T-helper 2 cell treated with Interferon-gamma antibody and Interleukin-4, amounts not matched to agents 5 μg/mL and 100 μg/mL, for 36 hours (primary cell): ENCODE results near the gene COL11A1.

Source experiments
- DNase-seq: peaks from one replicate; pipeline ENCODE4 v3.0.0; 2021; ENCODE audit warnings: low spot score
- H3K27ac Mint-ChIP-seq: one replicate; pipeline ENCODE4 v1.8.0; 2021; ENCODE audit warnings: mild to moderate bottlenecking, mixed read lengths
- H3K27me3 Mint-ChIP-seq: one replicate; pipeline ENCODE4 v1.8.0; 2021; ENCODE audit warnings: low read depth, mixed read lengths
- H3K36me3 Mint-ChIP-seq: one replicate; pipeline ENCODE4 v1.8.0; 2021; ENCODE audit warnings: low read depth, mixed read lengths
- H3K4me1 Mint-ChIP-seq: one replicate; pipeline ENCODE4 v1.8.0; 2021; ENCODE audit warnings: low read depth, mixed read lengths
- H3K4me3 Mint-ChIP-seq: one replicate; pipeline ENCODE4 v1.8.0; 2022; ENCODE audit warnings: mild to moderate bottlenecking, moderate library complexity, mixed read lengths
- H3K9me3 Mint-ChIP-seq: one replicate; pipeline ENCODE4 v1.8.0; 2021; ENCODE audit warnings: mixed read lengths

COL11A1 gene

DNA sequence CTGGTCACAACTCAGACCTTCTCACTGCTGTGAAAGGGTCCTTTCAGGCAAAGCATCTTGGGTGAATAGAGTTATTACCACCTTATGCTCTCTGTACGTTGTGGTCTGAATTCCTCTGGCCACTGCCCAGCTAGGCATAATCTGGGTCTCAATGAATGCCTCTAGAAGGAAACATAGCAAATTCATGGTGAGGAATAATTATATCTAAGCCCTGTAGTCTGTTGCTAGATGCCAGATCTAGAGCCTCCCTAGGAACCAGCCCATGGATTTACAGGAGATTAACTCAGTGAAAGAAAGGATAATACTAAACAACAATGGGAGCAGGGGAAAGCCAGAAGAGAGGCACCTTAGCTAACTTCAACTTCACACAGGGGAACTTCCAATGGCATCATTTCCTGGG, 2.4 kb upstream of the COL11A1 start:
- Mint-ChIP-seq H3K36me3 (no peaks in the 10 kb centered on the region), H3K27ac (no peak overlapping the region), H3K27me3 (peaks cover 27% of the 10 kb centered on the region), H3K4me3 (no peak overlapping the region), H3K9me3 (no peaks in the 10 kb centered on the region), H3K4me1 (no peaks in the 10 kb centered on the region)
- DNase-seq: no peak

DNA sequence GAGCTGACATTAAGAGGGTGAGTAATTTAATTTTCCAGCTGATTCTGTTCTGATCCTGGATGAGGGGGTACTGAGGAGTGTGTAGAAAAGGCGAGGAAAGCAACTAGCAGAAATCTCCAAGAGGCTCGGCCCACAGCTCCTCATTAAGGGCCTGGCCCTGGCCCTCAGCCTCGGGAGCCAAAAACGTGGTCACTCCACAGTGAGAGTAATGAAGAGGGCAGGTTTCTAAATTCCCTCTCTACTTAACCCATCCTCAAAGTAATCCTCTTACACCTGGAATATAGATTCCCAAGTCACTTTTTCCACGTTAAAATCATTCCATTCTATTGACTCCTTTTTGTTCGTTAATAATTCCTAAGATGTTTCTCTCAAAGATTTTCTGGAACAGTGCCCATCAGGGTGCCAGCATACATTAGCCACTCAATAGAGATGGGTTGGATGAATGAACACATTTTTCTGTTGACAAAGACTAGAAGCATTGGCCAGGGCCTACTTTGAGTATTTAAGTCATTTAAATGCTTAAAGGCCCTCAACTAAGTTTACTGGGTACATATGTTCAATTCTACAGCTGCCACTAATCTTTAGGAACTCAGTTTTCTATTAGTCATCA, 1.1 kb upstream of the COL11A1 start:
- Mint-ChIP-seq H3K27me3 (peaks cover 27% of the 10 kb centered on the region), H3K27ac (no peak overlapping the region), H3K4me3 (no peak overlapping the region), H3K4me1 (no peaks in the 10 kb centered on the region), H3K36me3 (no peaks in the 10 kb centered on the region), H3K9me3 (no peaks in the 10 kb centered on the region)
- no peak for DNase-seq

DNA sequence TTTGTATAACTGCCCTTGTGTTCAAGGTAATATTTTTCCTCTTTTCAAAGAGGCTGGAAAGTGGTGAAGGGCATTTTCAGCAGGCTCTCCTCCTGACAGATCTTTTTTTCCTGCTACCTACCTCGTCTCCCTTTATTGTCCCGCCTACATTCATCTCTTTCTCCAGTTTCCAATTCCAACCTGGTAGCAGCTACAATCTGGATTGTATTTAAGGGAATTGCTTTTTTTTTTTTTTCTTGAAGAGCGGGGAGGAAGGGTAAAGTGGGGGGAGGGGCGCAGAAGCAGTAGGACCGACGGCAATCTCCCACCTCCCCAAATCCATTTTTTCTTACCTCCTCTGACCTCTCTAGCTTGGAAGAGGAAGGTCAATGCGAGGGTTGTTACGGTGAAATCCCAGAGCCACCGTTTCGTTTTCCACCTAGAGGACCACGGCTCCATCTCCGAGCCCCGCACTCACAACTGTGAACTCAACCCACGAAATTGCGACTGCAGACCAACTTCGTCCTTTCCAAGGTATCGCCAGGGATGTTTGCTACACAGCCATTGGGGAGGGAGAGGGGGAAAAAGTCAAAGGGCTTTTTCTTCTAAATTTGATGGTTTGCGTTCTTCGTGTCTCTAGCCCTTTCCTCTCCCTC, 464 bp downstream of the COL11A1 start:
- Mint-ChIP-seq H3K4me1 (no peaks in the 10 kb centered on the region), H3K27ac (no peak overlapping the region), H3K36me3 (no peaks in the 10 kb centered on the region), H3K9me3 (no peaks in the 10 kb centered on the region), H3K4me3 (no peak overlapping the region), H3K27me3 (peaks cover 27% of the 10 kb centered on the region)
- no peak for DNase-seq

DNA sequence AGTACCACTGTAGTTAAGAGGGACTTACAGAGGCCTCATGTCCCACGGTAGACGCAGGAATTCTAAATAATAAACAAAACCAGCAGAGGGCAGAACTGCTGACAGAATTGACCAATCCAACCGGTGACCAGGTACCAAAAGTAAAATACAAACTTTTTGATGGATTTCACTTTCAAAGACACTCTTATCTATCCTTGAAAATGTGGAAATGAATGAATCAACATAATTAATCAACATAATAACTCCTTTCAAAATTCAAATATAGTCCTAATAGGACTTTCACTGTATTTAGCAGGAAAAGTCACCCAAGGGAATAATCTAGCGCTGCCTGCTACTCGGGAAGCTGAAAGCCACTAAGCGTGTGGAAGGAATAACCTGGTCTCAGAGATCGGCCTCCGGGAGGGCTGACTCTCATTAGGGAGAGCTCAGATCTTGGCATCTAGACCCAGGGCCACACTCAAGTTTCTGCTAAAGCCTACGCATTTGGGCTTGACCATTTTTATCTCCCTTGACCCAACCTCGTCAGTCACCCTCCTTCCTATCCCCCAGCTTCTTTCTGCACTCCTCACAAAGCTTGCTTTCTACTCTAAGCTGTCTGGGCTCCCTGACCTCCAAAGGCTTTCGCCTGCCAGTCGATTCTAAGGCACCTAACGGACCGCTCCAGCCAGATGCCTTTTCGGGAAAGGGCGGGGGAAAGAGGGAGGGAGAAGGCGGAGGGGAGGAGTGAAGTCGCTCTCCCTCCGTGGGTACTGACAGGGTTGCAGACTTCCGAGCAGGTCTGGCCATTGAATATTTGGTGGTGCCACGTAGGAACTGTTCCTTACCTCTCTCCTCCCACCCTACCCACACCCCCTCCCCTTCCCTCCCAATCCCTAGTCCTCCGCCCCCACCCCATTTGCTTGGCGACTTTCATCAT, 1.6 kb downstream of the COL11A1 start:
- H3K4me3 Mint-ChIP-seq: no peak overlapping the region
- no peaks in the 10 kb centered on the region for H3K36me3 Mint-ChIP-seq
- no peak for DNase-seq
- no peaks in the 10 kb centered on the region for H3K9me3 Mint-ChIP-seq
- H3K27me3 Mint-ChIP-seq: peaks cover 27% of the 10 kb centered on the region
- no peak overlapping the region for H3K27ac Mint-ChIP-seq
- no peaks in the 10 kb centered on the region for H3K4me1 Mint-ChIP-seq

DNA sequence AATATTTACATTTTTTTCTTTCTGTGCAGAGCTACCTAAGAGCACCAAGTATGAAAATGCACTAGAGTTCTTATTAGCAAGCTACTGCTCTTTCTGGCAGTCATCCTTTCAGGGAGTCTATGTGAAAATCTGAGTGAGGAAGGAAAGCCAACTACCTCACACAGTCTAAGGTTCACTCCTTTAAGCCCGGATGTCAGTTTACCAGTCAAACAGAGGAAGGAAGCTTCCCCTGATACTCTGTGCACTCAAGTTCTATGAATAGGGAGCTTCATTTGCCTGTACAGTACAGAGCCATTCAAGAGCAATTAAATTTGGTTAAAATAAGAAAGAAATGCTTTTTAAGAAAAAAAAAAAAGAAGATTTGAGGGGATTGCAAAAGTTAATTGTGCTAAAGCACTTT, 6.9 kb downstream of the COL11A1 start:
- Mint-ChIP-seq H3K36me3 (no peaks in the 10 kb centered on the region), H3K9me3 (no peaks in the 10 kb centered on the region), H3K27ac (no peak overlapping the region), H3K4me3 (no peak overlapping the region), H3K4me1 (no peaks in the 10 kb centered on the region), H3K27me3 (peaks cover 2% of the 10 kb centered on the region)
- no peak for DNase-seq

DNA sequence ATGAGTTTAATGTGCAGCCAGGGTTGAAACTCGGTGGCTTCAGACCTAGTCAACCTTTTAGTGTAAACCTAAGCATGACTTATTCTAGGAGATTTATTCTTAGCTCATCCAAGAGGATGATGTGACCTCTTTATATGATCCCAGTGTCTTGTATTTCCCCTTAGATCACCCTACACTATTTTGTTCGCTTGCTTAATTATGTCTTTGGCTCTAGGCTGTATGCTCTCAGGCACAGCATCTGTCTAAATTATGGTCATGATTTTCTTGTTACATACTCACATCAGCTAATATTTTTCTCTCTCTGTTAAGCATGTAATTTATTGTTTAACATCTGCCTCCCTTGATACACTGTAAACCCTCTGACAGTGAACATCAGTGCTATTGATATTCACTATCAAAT, 19.1 kb downstream of the COL11A1 start:
- H3K27me3 Mint-ChIP-seq: no peaks in the 10 kb centered on the region
- no peaks in the 10 kb centered on the region for H3K4me1 Mint-ChIP-seq
- H3K9me3 Mint-ChIP-seq: no peaks in the 10 kb centered on the region
- no peak overlapping the region for H3K27ac Mint-ChIP-seq
- DNase-seq: no peak
- H3K36me3 Mint-ChIP-seq: no peaks in the 10 kb centered on the region
- H3K4me3 Mint-ChIP-seq: no peak overlapping the region

DNA sequence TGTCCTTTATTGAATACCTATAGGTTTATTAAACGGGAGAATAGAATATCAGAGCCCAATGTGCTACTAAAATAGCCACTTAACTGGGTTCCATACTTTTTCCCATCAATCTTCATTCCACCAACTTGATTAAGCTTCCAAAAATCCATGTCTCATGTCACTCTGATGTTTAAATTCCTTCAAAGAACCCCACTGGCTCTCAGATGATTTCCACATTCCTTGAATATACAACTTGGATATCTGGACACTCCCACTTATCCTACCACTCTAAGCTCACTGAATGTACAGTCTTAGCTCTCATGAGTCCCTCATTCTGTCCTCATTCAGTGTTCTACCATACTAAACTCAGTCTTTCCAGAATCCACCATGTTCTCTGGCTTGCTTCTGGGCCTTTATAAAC, 21.1 kb downstream of the COL11A1 start:
- DNase-seq: no peak
- H3K4me1 Mint-ChIP-seq: no peaks in the 10 kb centered on the region
- H3K36me3 Mint-ChIP-seq: no peaks in the 10 kb centered on the region
- H3K27ac Mint-ChIP-seq: no peak overlapping the region
- H3K4me3 Mint-ChIP-seq: no peak overlapping the region
- no peaks in the 10 kb centered on the region for H3K9me3 Mint-ChIP-seq
- H3K27me3 Mint-ChIP-seq: no peaks in the 10 kb centered on the region

DNA sequence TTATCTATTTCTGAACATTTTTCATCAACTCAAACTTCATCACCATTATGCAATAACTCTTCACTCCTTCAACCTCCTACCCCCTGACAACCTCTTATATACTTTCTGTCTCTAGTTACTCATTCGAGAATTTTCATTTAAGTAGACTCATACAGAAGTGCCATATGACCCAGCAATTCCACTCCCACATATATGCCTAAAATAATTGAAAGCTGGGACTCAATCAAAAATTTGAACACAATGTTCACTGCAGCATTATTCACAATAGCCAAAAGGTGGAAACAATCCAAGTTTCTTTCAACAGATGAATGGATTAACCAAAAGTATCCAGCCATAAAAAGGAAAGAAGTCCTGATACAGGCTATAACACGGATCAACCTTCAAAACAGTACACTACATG, 24.1 kb downstream of the COL11A1 start:
- Mint-ChIP-seq H3K9me3 (no peaks in the 10 kb centered on the region), H3K27me3 (no peaks in the 10 kb centered on the region), H3K4me1 (no peaks in the 10 kb centered on the region), H3K4me3 (no peak overlapping the region), H3K36me3 (no peaks in the 10 kb centered on the region), H3K27ac (no peak overlapping the region)
- DNase-seq: no peak

DNA sequence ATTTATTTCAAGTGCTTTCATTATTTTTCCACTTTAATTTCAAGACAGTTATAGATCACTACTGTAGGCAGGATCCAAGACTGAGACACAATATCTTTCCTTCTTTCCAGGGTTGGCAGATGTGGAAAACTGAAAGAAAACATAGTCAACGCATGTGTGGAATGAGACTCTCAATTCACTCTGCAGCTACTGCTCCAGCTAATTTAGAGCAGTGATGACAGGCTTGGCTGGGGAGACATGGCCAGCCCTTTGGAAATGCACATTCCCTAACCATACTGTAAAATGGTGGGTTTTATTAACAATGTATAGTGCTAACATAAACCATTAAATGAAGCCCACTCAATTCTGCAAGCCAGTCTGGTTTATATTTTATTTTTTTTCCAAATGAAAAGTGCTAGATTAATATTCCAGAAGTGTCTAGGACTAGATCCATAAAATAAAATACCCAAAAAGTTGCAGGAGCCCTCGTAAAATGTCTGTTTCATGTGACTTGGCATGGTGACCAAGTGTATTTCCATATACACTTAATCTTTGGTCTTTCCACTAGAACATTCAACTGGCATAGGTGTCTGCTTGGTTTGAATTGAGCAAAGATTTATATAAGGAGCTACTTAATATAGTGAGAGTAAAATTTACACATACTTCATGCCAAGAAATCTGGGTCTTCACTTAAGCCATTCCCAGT, 32.9 kb downstream of the COL11A1 start:
- H3K4me3 Mint-ChIP-seq: no peak overlapping the region
- H3K4me1 Mint-ChIP-seq: no peaks in the 10 kb centered on the region
- DNase-seq: no peak
- no peak overlapping the region for H3K27ac Mint-ChIP-seq
- no peaks in the 10 kb centered on the region for H3K9me3 Mint-ChIP-seq
- H3K27me3 Mint-ChIP-seq: no peaks in the 10 kb centered on the region
- H3K36me3 Mint-ChIP-seq: no peaks in the 10 kb centered on the region

DNA sequence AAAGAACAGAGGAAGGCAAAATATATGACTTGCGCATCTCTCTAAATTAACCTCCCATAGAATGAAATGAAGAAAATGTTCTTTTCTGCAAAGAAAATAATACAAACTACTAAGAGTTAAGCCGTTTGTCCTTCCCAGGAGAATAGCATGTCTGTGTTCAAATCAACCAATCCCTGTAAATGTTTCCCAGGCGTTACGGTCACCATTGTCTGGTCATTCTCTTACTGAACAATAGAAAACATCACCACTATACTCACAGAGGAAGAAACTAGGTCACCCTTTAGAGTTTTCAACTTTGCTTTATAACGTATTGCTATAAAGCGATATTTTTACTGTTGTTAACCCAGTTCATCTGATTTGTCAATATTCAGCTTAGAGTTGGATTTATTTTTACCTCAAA, 34.1 kb downstream of the COL11A1 start:
- H3K9me3 Mint-ChIP-seq: no peaks in the 10 kb centered on the region
- no peak overlapping the region for H3K4me3 Mint-ChIP-seq
- H3K27ac Mint-ChIP-seq: no peak overlapping the region
- no peak for DNase-seq
- H3K4me1 Mint-ChIP-seq: no peaks in the 10 kb centered on the region
- H3K27me3 Mint-ChIP-seq: no peaks in the 10 kb centered on the region
- no peaks in the 10 kb centered on the region for H3K36me3 Mint-ChIP-seq

DNA sequence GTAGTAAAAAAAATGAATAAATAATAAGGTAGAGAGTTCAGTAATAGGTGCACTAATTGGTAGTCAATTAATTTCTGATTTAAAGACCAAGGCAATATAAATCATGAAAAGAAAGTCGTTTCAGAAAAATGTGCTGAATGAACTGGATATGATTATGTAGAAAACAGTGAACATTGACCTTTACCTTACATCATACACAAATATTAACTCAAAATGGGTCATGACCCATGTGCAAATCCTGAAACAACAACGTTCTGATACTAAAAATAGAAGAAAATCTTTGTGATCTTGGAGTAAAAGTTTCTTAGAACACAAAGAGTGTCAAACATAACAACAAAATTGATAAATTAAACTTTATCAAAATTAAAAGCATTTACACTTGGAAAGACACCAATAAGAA, 39.1 kb downstream of the COL11A1 start:
- Mint-ChIP-seq H3K27me3 (no peaks in the 10 kb centered on the region), H3K9me3 (no peaks in the 10 kb centered on the region), H3K4me1 (no peaks in the 10 kb centered on the region), H3K4me3 (no peak overlapping the region), H3K36me3 (no peaks in the 10 kb centered on the region), H3K27ac (no peak overlapping the region)
- DNase-seq: no peak

DNA sequence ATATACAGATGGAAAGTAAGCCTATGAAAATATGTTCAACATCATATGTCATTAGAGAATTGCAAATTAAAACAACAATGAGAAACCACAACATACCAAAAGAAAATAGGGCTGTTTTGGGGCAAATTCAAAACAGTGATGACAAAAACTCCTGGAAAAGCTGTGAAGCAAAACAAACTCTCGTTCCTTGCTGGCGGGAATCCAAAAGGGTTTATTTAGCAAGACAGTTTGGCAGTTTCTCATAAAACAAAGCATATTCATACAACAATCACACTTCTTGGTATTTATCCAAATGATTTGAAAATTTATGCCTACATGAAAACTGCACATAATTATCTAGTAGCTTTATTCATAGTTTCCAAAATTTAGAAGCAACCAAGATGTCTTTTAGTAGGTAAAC, 44.4 kb downstream of the COL11A1 start:
- H3K9me3 Mint-ChIP-seq: no peaks in the 10 kb centered on the region
- H3K4me3 Mint-ChIP-seq: no peak overlapping the region
- no peak for DNase-seq
- no peak overlapping the region for H3K27ac Mint-ChIP-seq
- H3K4me1 Mint-ChIP-seq: no peaks in the 10 kb centered on the region
- no peaks in the 10 kb centered on the region for H3K27me3 Mint-ChIP-seq
- H3K36me3 Mint-ChIP-seq: no peaks in the 10 kb centered on the region

DNA sequence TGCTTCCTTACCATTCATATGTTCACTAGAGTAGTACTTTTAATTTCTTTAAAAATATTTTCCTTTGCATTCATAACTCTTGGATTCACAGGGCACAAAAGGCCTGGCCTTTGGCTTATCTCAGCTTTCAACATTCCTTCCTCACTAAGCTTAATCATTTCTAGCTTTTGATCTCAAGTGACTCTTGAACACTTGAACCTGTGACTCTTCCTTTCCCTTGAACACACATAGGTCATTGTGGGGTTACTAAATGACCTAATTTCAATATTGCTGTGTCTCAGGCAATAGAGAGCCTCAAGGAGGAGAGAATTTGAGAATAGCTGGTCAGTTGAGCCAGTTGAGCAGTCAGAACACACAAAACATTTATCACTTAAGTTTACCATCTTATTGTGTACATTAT, 49.9 kb downstream of the COL11A1 start:
- H3K4me1 Mint-ChIP-seq: no peaks in the 10 kb centered on the region
- no peak overlapping the region for H3K4me3 Mint-ChIP-seq
- DNase-seq: no peak
- no peaks in the 10 kb centered on the region for H3K36me3 Mint-ChIP-seq
- H3K9me3 Mint-ChIP-seq: no peaks in the 10 kb centered on the region
- H3K27me3 Mint-ChIP-seq: no peaks in the 10 kb centered on the region
- no peak overlapping the region for H3K27ac Mint-ChIP-seq

DNA sequence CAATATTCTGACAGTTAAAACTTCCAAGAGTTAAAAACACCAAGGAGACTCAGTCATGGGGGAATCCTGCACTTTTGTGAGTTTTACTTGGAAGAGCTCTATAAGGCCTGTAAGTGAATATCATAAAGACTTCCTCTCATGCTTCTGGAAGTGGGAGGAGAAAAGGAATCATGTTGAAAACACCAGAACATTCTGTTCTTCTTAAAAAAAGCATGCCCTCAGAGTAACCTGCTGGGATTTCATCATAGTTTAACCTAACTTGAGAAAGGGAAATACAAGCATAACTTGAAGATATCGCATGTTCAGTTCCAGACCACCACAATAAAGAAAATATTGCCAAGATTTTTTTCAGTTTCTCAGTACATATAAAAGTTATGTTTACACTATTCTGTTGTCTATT, 51.9 kb downstream of the COL11A1 start:
- H3K4me3 Mint-ChIP-seq: no peak overlapping the region
- DNase-seq: no peak
- no peaks in the 10 kb centered on the region for H3K36me3 Mint-ChIP-seq
- no peaks in the 10 kb centered on the region for H3K27me3 Mint-ChIP-seq
- H3K27ac Mint-ChIP-seq: no peak overlapping the region
- H3K9me3 Mint-ChIP-seq: no peaks in the 10 kb centered on the region
- H3K4me1 Mint-ChIP-seq: no peaks in the 10 kb centered on the region
